HG02623 (cell line): ENCODE data around the gene CCDC92B.
"Not testable (repeated sequence)": the region's sequence is repeated elsewhere in the genome, so short reads cannot be mapped to it uniquely, and the experiment has no call there.

ENCODE experiments used
- ATAC-seq: cut with Tn5 transposase; IDR thresholded peaks from one replicate; pipeline ENCODE4 v1.9.1; 2021; ENCODE audit warnings: moderate library complexity; ENCODE audit not compliant: unreplicated experiment

Gene CCDC92B

GRCh38 chr17:2749058-2749783 lies at the start of gene CCDC92B:
Gene CCDC92B (minus strand): TSS chr17:2749652. CDS start chr17:2735145, 14,507 bp downstream.
- ATAC-seq = no peak

- no peak for ATAC-seq
These were observed 49.2 kb upstream of the CCDC92B start for GRCh38 chr17:2798678-2799077.

GRCh38 chr17:2798188-2798587 lies 48.7 kb upstream of the CCDC92B start:
- ATAC-seq = no peak

GRCh38 chr17:2797637-2798036 lies 48.2 kb upstream of the CCDC92B start:
- ATAC-seq = no peak

- ATAC-seq = no peak
These were observed 47.8 kb upstream of the CCDC92B start for GRCh38 chr17:2797226-2797625.

GRCh38 chr17:2796164-2797125 lies 47.0 kb upstream of the CCDC92B start, which contains the start of gene RAP1GAP2:
Gene RAP1GAP2 (plus strand): TSS chr17:2796438. CDS start chr17:2796528, 90 bp downstream.
- ATAC-seq = no peak

GRCh38 chr17:2795441-2796163 lies 46.1 kb upstream of the CCDC92B start:
- no peak for ATAC-seq

GRCh38 chr17:2794111-2794803 lies 44.8 kb upstream of the CCDC92B start:
- no peak for ATAC-seq

- no peak for ATAC-seq
These were observed 43.1 kb upstream of the CCDC92B start for GRCh38 chr17:2792366-2793169.

- no peak for ATAC-seq
These were observed 40.2 kb upstream of the CCDC92B start for GRCh38 chr17:2789700-2790099.

- ATAC-seq = peak; percentile 67
These were observed 36.9 kb upstream of the CCDC92B start for GRCh38 chr17:2786176-2786881.

GRCh38 chr17:2785376-2785775 lies 35.9 kb upstream of the CCDC92B start:
- not testable (repeated sequence) for ATAC-seq

GRCh38 chr17:2784864-2785263 lies 35.4 kb upstream of the CCDC92B start:
- no peak for ATAC-seq

GRCh38 chr17:2783310-2784030 lies 34.0 kb upstream of the CCDC92B start:
- no peak for ATAC-seq

GRCh38 chr17:2782055-2782454 lies 32.6 kb upstream of the CCDC92B start:
- ATAC-seq = no peak

- ATAC-seq = not testable (repeated sequence)
These were observed 32.1 kb upstream of the CCDC92B start for GRCh38 chr17:2781598-2781997.

GRCh38 chr17:2780931-2781454 lies 31.5 kb upstream of the CCDC92B start:
- no peak for ATAC-seq

- ATAC-seq = no peak
These were observed 30.8 kb upstream of the CCDC92B start for GRCh38 chr17:2780256-2780655.
